Activated CD4-positive, CD25-positive, alpha-beta regulatory T cell (primary cell): ENCODE results near the gene TEX261.
"Not testable (repeated sequence)": the region's sequence is repeated elsewhere in the genome, so short reads cannot be mapped to it uniquely, and the experiment has no call there.

Experiments
- DNase-seq, 4 experiments: peaks; one replicate each; lab custom pipeline; 2025; lab: John Stamatoyannopoulos, UW

The TEX261 gene

GRCh38 chr2:71000780-71001591 lies 6.3 kb upstream of the TEX261 start:
- peak; percentile 51 to 74 (median 66) for DNase-seq

- DNase-seq: not testable (repeated sequence)
Measured at GRCh38 chr2:70999931-71000330, 5.3 kb upstream of the TEX261 start.

- DNase-seq: no peak
Measured at GRCh38 chr2:70999362-70999761, 4.7 kb upstream of the TEX261 start.

- not testable (repeated sequence) for DNase-seq
Measured at GRCh38 chr2:70998885-70999284, 4.2 kb upstream of the TEX261 start.

GRCh38 chr2:70995426-70995729 lies 705 bp upstream of the TEX261 start:
- DNase-seq: no peak

- no peak for DNase-seq
Measured at GRCh38 chr2:70994009-70994698, 519 bp downstream of the TEX261 start.

GRCh38 chr2:70992945-70993853 lies 1.5 kb downstream of the TEX261 start:
- no peak for DNase-seq

GRCh38 chr2:70991742-70992141 lies 2.9 kb downstream of the TEX261 start:
- DNase-seq: no peak

GRCh38 chr2:70991142-70991541 lies 3.5 kb downstream of the TEX261 start:
- no peak for DNase-seq

GRCh38 chr2:70990216-70990615 lies 4.5 kb downstream of the TEX261 start:
- no peak for DNase-seq

- DNase-seq: no peak
Measured at GRCh38 chr2:70988726-70989648, 5.7 kb downstream of the TEX261 start.

- DNase-seq: no peak
Measured at GRCh38 chr2:70988151-70988550, 6.5 kb downstream of the TEX261 start.

GRCh38 chr2:70987386-70987785 lies 7.3 kb downstream of the TEX261 start:
- DNase-seq: no peak

GRCh38 chr2:70986499-70987189 lies 8.0 kb downstream of the TEX261 start:
- DNase-seq: no peak

GRCh38 chr2:70985956-70986355 lies 8.7 kb downstream of the TEX261 start:
- DNase-seq: no peak

- no peak for DNase-seq
Measured at GRCh38 chr2:70985283-70985688, 9.4 kb downstream of the TEX261 start.

- peak; percentile 50 to 73 (median 66) for DNase-seq
Measured at GRCh38 chr2:70984576-70985282, 9.9 kb downstream of the TEX261 start.

GRCh38 chr2:70984228-70984575 lies 10.5 kb downstream of the TEX261 start:
- no peak for DNase-seq

- DNase-seq: no peak
Measured at GRCh38 chr2:70983506-70984227, 11.0 kb downstream of the TEX261 start.

- DNase-seq: no peak
Measured at GRCh38 chr2:70982971-70983370, 11.7 kb downstream of the TEX261 start.
